ENCODE measurements around the gene ANGPTL7. TPM values are rescaled to one million over a fixed set of nuclear protein-coding genes. Genes with fewer than 3 reads are reported as not detected.

Gene ANGPTL7
- polyA plus RNA-seq, 1 experiment: not detected

DNA sequence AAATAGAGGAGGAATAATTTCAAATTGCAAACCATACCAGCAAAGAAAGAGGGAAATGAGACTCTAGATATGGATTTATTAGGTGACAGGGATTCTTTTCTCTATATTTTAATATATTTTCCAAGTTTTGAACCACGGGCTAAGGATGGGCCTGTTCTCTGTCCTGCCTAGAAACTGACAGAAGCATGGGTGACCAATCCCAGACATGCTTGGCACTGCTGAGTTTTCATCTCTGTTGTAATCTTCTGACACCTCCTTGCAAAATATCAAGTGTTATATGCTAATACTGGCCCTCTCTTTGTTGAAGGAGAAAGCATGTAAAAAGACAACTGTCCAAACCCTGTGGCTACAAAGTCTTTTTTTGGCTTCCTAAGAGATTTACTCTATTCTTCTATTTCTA, 774 bp upstream of the ANGPTL7 start:
- DNase-seq (ENCODE audit: low read depth): no peak
- TF ChIP-seq, protein P1, sequence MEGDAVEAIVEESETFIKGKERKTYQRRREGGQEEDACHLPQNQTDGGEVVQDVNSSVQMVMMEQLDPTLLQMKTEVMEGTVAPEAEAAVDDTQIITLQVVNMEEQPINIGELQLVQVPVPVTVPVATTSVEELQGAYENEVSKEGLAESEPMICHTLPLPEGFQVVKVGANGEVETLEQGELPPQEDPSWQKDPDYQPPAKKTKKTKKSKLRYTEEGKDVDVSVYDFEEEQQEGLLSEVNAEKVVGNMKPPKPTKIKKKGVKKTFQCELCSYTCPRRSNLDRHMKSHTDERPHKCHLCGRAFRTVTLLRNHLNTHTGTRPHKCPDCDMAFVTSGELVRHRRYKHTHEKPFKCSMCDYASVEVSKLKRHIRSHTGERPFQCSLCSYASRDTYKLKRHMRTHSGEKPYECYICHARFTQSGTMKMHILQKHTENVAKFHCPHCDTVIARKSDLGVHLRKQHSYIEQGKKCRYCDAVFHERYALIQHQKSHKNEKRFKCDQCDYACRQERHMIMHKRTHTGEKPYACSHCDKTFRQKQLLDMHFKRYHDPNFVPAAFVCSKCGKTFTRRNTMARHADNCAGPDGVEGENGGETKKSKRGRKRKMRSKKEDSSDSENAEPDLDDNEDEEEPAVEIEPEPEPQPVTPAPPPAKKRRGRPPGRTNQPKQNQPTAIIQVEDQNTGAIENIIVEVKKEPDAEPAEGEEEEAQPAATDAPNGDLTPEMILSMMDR (IDR thresholded peaks at IDR 0.05; ENCODE audit: insufficient read depth, low read depth, low read length): no peak
- ChIA-PET POLR2A (no interaction called here), CTCF (interaction anchor here (1.0 to 1.3 kb wide), 2 partner anchors 89 to 151 kb away, joined by 3 to 4 read pairs; partner anchors contain the start of gene EXOSC10)
- Histone ChIP-seq H3K4me3 (ENCODE audit: low read depth, low read length) (no peak overlapping the region), H3K27me3 (ENCODE audit: control insufficient read depth, insufficient read depth, low read length) (no peaks in the 10 kb centered on the region), H3K36me3 (ENCODE audit: control insufficient read depth, insufficient read depth, low read length) (peaks cover 7% of the 10 kb centered on the region)

DNA sequence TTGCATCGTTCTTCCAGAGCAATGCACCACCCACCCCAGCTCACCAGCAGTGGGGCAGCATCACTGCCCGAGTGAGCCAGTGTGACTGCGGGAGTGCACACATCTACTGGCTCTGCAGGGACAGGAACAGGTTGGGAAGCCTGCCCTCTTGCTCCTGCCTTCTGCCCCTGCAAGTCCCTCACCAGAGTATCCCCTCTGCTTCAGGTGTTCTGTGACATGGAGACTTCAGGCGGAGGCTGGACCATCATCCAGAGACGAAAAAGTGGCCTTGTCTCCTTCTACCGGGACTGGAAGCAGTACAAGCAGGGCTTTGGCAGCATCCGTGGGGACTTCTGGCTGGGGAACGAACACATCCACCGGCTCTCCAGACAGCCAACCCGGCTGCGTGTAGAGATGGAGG, 4.2 kb downstream of the ANGPTL7 start:
- Histone ChIP-seq H3K4me3 (ENCODE audit: low read depth, low read length) (no peak overlapping the region), H3K27me3 (ENCODE audit: control insufficient read depth, insufficient read depth, low read length) (no peaks in the 10 kb centered on the region), H3K36me3 (ENCODE audit: control insufficient read depth, insufficient read depth, low read length) (peaks cover 14% of the 10 kb centered on the region)
- TF ChIP-seq, protein P1 (IDR thresholded peaks at IDR 0.05; ENCODE audit: insufficient read depth, low read depth, low read length): no peak
- ChIA-PET POLR2A (no interaction called here), CTCF (no interaction called here)
- no peak for DNase-seq (ENCODE audit: low read depth)

DNA sequence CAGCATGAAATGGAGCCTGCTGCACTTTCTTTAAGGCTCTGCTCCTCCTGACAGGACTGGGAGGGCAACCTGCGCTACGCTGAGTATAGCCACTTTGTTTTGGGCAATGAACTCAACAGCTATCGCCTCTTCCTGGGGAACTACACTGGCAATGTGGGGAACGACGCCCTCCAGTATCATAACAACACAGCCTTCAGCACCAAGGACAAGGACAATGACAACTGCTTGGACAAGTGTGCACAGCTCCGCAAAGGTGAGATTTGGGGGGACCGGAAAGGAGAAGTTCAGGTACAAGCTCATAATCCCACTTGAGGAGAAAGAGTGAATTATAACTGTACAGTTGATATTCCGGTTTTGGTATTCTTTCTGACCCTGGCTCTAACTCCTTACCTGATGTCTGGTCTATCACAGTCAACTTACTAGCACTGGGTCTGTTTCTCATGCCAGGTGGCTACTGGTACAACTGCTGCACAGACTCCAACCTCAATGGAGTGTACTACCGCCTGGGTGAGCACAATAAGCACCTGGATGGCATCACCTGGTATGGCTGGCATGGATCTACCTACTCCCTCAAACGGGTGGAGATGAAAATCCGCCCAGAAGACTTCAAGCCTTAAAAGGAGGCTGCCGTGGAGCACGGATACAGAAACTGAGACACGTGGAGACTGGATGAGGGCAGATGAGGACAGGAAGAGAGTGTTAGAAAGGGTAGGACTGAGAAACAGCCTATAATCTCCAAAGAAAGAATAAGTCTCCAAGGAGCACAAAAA, 5.4 kb downstream of the ANGPTL7 start:
- TF ChIP-seq, protein P1 (IDR thresholded peaks at IDR 0.05; ENCODE audit: insufficient read depth, low read depth, low read length): no peak

DNA sequence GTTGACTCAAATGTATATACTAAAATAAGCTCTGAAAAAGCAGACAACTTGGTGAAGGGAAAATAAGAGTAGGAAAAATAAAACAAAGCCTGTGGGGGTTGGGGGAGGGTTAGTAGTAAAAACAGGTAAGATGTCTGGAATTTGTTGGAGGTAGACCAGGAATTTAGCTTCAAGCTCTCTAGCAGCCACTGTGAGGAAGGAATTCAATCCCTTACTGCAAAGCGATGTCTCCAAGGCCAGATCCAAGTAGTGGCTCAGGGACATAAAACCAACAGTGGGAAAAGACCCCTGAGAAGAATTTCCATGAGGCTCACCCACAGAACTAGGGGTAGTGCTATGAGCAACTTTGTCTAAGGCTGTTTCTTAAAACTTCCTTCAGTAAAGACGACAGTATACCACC, 7.8 kb downstream of the ANGPTL7 start:
- TF ChIP-seq, protein P1 (IDR thresholded peaks at IDR 0.05; ENCODE audit: insufficient read depth, low read depth, low read length): no peak
- ChIA-PET CTCF (interaction anchor here (1.1 kb wide), 2 partner anchors 29 to 159 kb away, joined by 3 read pairs; no protein-coding TSS in a partner anchor), POLR2A (no interaction called here)
- DNase-seq (ENCODE audit: low read depth): no peak
- Histone ChIP-seq H3K4me3 (ENCODE audit: low read depth, low read length) (no peak overlapping the region), H3K27me3 (ENCODE audit: control insufficient read depth, insufficient read depth, low read length) (no peaks in the 10 kb centered on the region), H3K36me3 (ENCODE audit: control insufficient read depth, insufficient read depth, low read length) (peaks cover 21% of the 10 kb centered on the region)

More for the DNA sequence above, 5.4 kb downstream of the ANGPTL7 start:
- Histone ChIP-seq H3K27me3 (ENCODE audit: control insufficient read depth, insufficient read depth, low read length) (no peaks in the 10 kb centered on the region), H3K36me3 (ENCODE audit: control insufficient read depth, insufficient read depth, low read length) (peaks cover 21% of the 10 kb centered on the region), H3K4me3 (ENCODE audit: low read depth, low read length) (no peak overlapping the region)
- CTCF ChIA-PET: interaction anchor here (1.2 kb wide), 1 partner anchor 48 kb away, joined by 3 read pairs; no protein-coding TSS in a partner anchor
- POLR2A ChIA-PET: no interaction called here
- no peak for DNase-seq (ENCODE audit: low read depth)

DNA sequence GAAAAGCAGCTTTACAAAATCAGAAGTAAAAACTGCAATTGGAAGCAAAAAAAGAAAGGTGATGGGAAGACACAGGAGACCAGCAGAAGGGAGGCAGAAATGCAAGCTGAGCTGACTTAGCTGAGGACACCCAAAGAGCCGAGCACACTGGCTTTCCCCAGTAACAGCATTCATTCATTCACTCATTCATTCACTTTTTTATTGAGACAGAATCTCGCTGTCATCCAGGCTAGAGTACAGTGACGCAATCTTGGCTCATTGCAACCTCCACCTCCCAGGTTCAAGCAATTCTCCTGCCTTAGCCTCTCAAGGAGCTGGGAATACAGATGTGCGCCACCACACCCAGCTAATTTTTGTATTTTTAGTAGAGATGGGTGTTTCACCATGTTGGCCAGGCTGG, 8.2 kb downstream of the ANGPTL7 start:
- DNase-seq (ENCODE audit: low read depth): no peak
- ChIA-PET POLR2A (no interaction called here), CTCF (interaction anchor here (1.1 kb wide), 2 partner anchors 28 to 160 kb away, joined by 3 read pairs; no protein-coding TSS in a partner anchor)
- TF ChIP-seq, protein P1 (IDR thresholded peaks at IDR 0.05; ENCODE audit: insufficient read depth, low read depth, low read length): no peak
- Histone ChIP-seq H3K36me3 (ENCODE audit: control insufficient read depth, insufficient read depth, low read length) (peaks cover 21% of the 10 kb centered on the region), H3K4me3 (ENCODE audit: low read depth, low read length) (no peak overlapping the region), H3K27me3 (ENCODE audit: control insufficient read depth, insufficient read depth, low read length) (no peaks in the 10 kb centered on the region)

Measured in BJ (cell line).